ENCODE measurements around the gene PCDHA6.
"Not testable (repeated sequence)": the region's sequence is repeated elsewhere in the genome, so short reads cannot be mapped to it uniquely, and the experiment has no call there.

GRCh38 chr5:140796072-140796717 lies 31.6 kb upstream of the PCDHA6 start:
- not testable (repeated sequence) for TF ChIP-seq EZH2phosphoT487 (IDR thresholded peaks at IDR 0.05; ENCODE audit: borderline replicate concordance); CTCF (conservative IDR thresholded peaks at IDR 0.05; ENCODE audit: low read length)
